HG02981 (cell line): Measurements from ENCODE around the gene PHF21A.

Experiments
- ATAC-seq: cut with Tn5 transposase; IDR thresholded peaks from one replicate; pipeline ENCODE4 v1.9.1; 2021; ENCODE audit warnings: mild to moderate bottlenecking, moderate library complexity; ENCODE audit not compliant: unreplicated experiment

Gene PHF21A

DNA sequence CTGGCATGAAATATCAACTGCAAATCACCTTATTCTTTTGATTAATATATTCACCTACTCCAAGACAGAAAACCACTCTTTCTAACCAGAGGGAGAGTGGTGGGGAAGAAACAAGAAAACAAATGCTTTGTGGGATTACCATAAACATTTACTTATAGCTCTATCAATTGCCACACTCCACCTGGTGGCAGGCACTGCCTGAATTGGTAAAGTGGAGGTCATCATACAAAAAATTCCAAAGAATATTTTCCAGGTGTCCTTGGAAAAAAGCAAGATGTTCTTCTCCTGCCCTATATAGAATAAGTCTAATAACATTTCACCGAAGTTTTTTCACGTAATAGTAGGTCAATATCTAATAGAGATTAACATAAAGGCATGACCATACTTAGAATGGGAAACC is 45.3 kb downstream of the PHF21A start:
- no peak for ATAC-seq

DNA sequence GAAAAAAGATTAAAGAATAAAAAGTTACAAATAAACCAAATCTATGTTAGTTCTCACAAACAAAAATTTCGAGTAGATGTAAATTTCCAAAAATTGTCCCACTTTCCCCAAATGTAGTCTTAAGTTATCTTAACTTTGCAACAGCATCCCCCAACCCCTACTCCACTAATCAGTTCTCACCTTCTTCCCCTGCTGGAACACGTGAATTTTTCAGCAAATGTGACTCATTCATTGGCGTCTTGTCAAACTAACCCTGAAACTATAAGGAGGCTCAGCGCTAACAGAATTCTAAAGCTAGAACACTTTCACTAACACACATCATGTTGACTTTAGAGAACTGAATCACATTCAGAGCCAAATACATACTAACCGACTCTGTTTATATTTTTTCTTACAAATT is 46.1 kb downstream of the PHF21A start:
- no peak for ATAC-seq

GRCh38 chr11:46073632-46074031 is 47.6 kb downstream of the PHF21A start:
- no peak for ATAC-seq

DNA sequence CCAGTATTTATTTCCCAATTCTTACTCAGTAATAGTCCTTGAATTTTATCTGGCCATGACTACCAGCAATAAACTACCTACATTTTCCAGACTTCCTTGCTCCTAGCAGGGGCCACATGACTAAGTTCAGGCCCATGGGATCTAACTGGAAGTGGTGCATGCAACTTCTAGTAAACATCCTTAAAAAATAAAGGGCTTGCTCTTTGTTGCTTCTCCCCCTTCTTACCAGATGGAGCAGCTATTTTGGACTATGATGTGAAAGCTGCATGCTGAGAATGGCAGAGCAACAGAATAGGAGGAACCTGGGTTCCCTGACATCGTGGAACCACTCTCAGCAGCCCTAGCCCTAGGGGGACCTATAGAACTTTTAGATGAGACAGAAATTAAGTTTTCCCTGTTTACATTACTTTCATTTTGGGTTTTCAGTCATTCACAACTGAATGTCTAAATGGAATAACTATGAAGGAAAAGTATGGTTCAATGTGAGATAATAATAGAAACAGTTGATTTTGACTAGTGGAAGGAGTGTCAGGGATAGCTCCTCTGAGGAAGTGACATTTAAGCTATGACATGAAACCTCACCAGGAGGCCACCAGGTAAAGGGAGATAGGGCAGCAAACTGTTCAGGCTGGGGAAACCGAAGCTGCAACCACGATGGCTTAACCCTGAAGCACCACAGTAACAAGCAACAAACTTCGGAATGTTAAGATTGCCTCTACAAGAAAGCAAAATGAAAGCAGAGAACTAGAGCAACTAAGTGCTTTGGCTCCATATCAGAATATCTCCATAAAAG is 48.9 kb downstream of the PHF21A start:
- no peak for ATAC-seq

GRCh38 chr11:46071091-46071490 is 50.2 kb downstream of the PHF21A start:
- ATAC-seq = no peak

GRCh38 chr11:46069595-46069994 is 51.7 kb downstream of the PHF21A start:
- ATAC-seq = no peak

DNA sequence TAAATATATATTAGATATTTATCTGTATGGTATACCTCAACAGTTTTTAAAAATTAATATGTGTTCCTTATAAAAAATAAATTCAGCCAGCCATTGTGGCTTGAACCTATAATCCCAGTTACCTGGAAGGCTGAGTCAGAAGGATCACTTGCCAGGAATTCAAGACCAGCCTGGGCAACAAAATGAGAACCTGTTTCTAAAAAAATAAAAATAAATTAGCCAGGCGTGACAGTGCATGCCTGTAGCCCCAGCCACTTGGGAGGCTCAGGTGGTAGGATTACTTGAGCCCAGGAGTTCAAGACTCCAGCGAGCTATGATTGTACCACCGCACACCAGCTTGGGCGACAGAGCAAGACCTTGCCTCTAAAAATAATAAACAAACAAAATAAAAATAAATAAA is 54.9 kb downstream of the PHF21A start:
- ATAC-seq = no peak

GRCh38 chr11:46065681-46066080 is 55.6 kb downstream of the PHF21A start:
- no peak for ATAC-seq

- no peak for ATAC-seq
Observed at GRCh38 chr11:46064221-46064620, 57.0 kb downstream of the PHF21A start.

DNA sequence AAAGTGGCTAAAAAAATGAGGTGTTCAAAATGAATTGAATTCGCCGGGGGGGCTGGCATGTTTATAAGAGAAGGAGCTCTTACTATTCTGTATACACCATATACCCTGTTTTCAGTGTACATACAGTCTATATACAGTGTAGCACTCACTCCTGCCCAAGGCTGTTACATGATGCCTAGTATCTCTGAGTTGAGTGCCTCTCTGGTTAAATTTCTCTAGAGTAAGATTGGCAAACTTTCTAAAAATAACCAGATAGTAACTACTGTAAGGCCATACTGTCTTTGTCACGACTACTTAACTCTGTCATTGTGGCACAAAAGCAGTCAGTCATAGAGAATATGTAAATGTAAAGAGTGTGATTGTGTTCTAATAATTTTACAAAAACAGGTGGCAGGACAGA is 58.1 kb downstream of the PHF21A start:
- ATAC-seq = no peak

DNA sequence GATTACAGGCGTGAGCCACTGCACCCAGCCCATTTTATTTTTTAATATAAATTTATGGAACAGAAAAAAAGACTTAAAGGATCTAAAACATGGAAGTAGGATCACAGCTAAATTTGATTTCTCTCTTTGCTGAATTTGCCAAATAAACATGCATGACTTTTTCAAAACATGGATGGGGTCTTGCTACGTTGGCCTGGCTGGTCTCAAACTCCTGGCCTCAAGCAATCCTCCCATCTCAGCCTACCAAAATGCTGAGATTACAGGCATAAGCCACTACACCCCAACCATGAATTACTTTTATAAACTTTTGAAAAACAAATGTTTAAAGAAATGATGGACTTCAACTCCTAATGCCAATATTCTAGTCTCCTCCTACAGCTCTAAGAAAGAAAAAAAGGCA is 61.2 kb downstream of the PHF21A start:
- no peak for ATAC-seq

DNA sequence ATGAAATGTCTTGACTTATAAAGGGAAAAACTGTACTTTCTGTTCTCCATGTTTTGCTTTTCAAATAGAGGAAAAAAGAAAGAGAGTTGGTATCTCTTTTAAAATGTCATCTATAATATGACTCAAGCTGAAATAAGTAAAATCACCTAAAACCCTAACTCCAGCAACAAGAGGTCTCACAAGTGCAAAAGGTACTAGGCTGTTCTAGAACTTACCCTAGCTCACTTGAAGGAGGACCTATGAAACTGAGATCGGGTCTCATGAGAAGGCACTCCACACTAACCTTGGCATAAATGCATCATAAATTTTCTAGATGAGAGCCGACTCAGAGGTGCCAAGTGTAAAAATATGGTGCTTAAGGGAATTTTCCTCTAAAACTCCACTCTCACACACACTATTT is 63.8 kb downstream of the PHF21A start:
- ATAC-seq = no peak

- no peak for ATAC-seq
Observed at GRCh38 chr11:46055371-46055770, 65.9 kb downstream of the PHF21A start.

GRCh38 chr11:46051102-46051501 is 70.2 kb downstream of the PHF21A start:
- ATAC-seq = no peak

GRCh38 chr11:46050662-46051061 is 70.6 kb downstream of the PHF21A start:
- no peak for ATAC-seq

DNA sequence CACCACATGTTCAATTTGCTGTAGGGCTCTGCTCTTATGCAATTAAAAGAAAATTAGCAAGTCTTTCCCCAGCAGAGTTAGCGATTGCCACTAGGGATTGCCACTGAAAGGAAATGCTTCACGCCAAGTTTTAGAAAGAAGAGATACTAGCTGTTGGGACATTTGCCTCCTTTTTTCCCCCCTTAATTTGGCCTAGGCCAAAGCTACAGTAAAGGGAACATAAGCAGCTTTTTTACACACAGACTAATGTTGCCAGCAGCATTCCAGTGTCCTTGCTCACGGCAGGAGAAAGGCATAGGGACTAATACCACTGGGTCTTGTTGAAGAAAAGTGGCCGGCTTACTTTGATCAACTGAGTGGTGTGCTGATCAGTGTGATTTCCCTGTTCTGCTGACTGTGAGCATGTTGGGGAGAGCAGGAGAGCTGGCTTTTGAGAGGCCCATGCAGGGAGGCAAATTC is 71.2 kb downstream of the PHF21A start:
- ATAC-seq = no peak

- no peak for ATAC-seq
Observed at GRCh38 chr11:46049325-46049897, 71.8 kb downstream of the PHF21A start.

DNA sequence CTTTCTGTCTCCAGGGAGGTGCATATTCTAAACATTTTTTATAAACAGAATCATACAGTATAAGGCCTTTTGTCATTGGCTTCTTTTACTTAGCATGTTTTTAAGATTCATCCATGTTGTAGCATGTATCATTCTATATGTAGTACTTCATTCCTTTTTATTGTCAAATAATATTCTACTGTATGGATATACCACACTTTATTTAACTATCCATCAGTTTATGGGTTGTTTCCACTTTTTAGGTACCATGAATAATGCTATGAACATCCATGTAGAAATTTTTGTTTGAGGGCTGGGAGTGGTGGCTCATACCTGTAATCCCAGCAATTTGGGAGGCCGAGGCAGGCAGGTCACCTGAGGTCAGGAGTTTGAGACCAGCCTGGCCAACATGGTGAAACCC is 73.1 kb downstream of the PHF21A start:
- ATAC-seq = no peak

DNA sequence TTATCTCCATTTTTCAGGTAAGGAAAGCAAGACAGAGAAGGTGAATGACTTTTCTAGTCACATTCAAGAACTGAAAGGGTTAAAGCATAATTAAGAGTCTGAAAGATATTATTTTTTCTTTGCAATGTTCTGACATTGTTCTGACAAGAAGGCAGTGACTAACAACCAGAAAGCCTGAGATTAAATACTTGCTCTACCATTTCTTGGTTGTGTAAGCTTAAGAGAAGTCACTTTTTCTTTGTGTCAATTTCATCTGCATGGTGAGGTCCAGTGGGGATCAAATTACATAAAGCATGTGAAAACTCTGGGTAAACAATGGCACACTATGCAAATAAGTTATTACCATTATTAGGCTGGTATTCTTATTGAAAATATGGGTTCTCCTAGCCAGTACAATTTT is 73.7 kb downstream of the PHF21A start:
- no peak for ATAC-seq

DNA sequence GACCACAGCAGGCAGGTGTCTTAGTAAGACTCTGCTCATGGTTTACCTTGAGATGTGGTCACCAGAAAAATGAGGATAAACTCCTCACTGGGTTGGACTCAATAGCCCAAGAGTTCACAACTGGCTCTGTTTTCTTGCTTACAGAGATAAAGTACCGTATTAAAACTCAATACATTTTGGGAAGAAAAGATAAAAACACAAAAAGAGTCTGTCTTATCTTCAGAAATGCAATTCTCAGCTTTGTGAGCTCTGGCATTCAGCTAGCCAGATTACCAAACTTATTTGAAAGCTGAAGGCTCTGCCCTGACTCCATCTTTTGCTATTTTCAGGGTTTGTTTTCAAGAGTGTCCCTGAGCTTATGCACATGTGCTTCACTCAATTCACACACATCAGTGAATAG is 75.4 kb downstream of the PHF21A start:
- ATAC-seq = no peak

DNA sequence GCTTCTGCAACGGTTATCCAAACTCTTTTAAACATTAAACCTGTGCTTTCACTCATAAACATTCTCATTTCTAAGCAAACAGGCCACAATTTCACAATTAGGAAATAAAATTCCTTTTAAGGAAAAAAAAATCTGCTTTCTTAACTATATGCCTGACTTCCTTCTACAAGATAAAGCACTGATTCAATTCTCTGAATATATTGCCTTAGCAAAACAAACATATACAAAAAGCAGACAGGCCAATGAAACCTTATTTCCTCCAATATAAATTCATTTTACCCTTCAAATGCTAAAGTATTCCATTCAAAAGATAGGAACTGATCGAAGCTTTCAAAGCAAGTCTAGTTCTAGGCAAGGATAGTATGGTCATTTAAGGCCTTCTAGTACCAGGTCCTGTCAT is 76.7 kb downstream of the PHF21A start:
- no peak for ATAC-seq

DNA sequence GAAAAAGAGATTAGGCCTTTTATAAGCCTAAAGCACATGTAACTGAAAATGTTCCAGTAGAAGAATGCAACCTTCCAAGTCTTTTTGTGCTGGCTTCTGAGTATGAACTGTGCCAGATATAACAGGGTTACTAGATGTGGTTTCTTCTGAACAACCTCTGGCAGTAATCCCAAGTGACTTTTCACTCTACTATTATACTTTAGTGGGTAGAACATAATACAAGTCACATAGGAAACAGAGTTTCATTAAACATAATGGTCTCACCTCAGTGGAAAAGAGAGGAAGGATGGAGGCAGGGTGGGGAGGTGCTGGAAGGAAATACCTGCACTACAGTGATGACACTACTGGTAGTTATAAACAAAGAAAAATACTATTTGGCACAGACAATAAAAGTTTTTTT is 81.3 kb downstream of the PHF21A start:
- no peak for ATAC-seq

DNA sequence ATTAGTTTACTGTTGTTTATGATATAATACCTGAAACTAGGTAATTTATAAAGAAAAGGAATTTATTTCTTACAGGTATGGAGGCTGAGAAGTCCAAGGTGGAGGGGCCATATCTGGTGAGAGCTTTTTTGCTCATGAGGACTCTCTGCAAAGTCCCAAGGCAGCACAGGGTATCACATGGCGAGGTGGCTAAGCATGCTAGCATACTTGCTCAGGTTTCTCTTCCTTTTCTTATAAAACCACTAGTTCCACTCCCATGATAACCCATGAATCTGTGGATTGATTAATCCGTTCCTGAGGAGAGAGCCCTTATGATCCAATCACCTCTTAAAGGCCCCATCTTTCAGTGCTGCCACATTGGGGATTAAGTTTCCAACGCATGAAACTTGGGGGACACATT is 82.7 kb downstream of the PHF21A start:
- no peak for ATAC-seq
